Adrenal gland (tissue), 5 donors: Measurements from ENCODE around the gene ISG20.

ENCODE experiments used
- POLR2A ChIP-seq, 2 donors: fragments of 450-650 bp; IDR thresholded peaks; one replicate each; pipeline ENCODE4 v1.6.1; 2017; ENCODE audit warnings: antibody characterized with exemption in 2 of 2, mild to moderate bottlenecking in 2 of 2, moderate library complexity in 1 of 2
- TF ChIP-seq, protein P1 (sequence below), 6 experiments: fragments of 450-650 bp in 4 of 6; fragments of 200-600 bp in 2 of 6; sonication (generic) in 1 of 6; IDR thresholded peaks; 1 replicate in 5 of 6; 2 replicates in 1 of 6; pipeline versions ENCODE4 v1.5.1 to v1.8.0; 2016 to 2021; ENCODE audit warnings: antibody characterized with exemption in 6 of 6, mild to moderate bottlenecking in 2 of 6, moderate library complexity in 1 of 6
- donor health status: DM: no; HTN: no; CAD: no.

DNA sequence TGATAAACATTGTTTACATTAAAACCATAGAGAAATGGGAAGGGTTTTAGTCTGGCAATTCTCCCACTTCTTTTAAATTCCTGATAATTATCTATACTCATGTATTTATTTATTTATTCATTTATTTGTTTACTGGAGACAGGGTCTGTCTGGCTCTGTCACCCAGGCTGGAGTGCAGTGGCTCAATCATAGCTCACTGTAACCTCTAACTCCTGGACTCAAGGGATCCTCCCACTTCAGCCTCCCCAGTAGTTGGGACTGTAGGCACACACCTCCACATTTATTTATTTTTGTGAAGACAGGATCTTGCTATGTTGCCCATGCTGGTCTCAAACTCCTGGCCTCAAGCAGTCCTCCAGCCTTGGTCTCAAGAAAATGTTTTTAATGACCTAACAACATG, 20.1 kb upstream of the ISG20 start:
- TF ChIP-seq, protein P1, sequence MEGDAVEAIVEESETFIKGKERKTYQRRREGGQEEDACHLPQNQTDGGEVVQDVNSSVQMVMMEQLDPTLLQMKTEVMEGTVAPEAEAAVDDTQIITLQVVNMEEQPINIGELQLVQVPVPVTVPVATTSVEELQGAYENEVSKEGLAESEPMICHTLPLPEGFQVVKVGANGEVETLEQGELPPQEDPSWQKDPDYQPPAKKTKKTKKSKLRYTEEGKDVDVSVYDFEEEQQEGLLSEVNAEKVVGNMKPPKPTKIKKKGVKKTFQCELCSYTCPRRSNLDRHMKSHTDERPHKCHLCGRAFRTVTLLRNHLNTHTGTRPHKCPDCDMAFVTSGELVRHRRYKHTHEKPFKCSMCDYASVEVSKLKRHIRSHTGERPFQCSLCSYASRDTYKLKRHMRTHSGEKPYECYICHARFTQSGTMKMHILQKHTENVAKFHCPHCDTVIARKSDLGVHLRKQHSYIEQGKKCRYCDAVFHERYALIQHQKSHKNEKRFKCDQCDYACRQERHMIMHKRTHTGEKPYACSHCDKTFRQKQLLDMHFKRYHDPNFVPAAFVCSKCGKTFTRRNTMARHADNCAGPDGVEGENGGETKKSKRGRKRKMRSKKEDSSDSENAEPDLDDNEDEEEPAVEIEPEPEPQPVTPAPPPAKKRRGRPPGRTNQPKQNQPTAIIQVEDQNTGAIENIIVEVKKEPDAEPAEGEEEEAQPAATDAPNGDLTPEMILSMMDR (IDR thresholded peaks at IDR 0.05): no peak
- TF ChIP-seq POLR2A (IDR thresholded peaks at IDR 0.05): no peak
